DND-41 (cell line): ENCODE results near the gene KIAA1755.

Experiments
- ATAC-seq: fragments of 200-7000 bp; cut with Tn5 transposase; 3 replicates; pipeline ENCODE4 v1.9.1; 2021; ENCODE audit warnings: low read depth; ENCODE audit not compliant: insufficient read depth
- DNase-seq: peaks from one replicate; pipeline ENCODE4 v3.0.0-alpha.2; 2020
- H2AFZ ChIP-seq: 2 replicates; pipeline ENCODE4 v1.6.0; 2012; ENCODE audit warnings: low read depth, low read length
- H3K27ac ChIP-seq: 2 replicates; pipeline ENCODE4 v1.5.1; 2012; ENCODE audit warnings: low read length, inconsistent platforms
- H3K27me3 ChIP-seq: fragments of 200-600 bp; sonication (generic); 2 replicates; pipeline ENCODE4 v1.6.0; 2012; ENCODE audit warnings: low read length, mild to moderate bottlenecking, inconsistent platforms; ENCODE audit not compliant: insufficient read depth, poor library complexity
- H3K36me3 ChIP-seq: 2 replicates; pipeline ENCODE4 v1.5.1; 2012; ENCODE audit warnings: low read length, inconsistent platforms; ENCODE audit not compliant: insufficient read depth
- H3K4me1 ChIP-seq: 2 replicates; pipeline ENCODE4 v1.5.1; 2012; ENCODE audit warnings: mild to moderate bottlenecking, low read length; ENCODE audit not compliant: insufficient read depth
- H3K4me2 ChIP-seq: 2 replicates; pipeline ENCODE4 v1.6.0; 2012; ENCODE audit warnings: mild to moderate bottlenecking, moderate library complexity, low read length, inconsistent platforms; ENCODE audit not compliant: insufficient read depth
- H3K4me3 ChIP-seq, 2 experiments: fragments of 200-600 bp in 1 of 2; shearing (Covaris generic) in 1 of 2; 2 replicates each; pipeline ENCODE4 v1.5.1; 2012 to 2016; ENCODE audit warnings: inconsistent platforms in 2 of 2, low read length in 2 of 2, mild to moderate bottlenecking in 2 of 2, low read depth in 1 of 2, moderate library complexity in 1 of 2
- H3K79me2 ChIP-seq: 2 replicates; pipeline ENCODE4 v1.6.0; 2012; ENCODE audit warnings: low read length, inconsistent platforms; ENCODE audit not compliant: insufficient read depth
- H3K9ac ChIP-seq: 2 replicates; pipeline ENCODE4 v1.6.0; 2012; ENCODE audit warnings: low read depth, mild to moderate bottlenecking, inconsistent platforms, low read length, moderate library complexity
- H3K9me3 ChIP-seq: 2 replicates; pipeline ENCODE4 v1.5.1; 2012; ENCODE audit warnings: low read length, moderate library complexity, mild to moderate bottlenecking, inconsistent platforms; ENCODE audit not compliant: insufficient read depth, severe bottlenecking
- H4K20me1 ChIP-seq: 2 replicates; pipeline ENCODE4 v1.6.0; 2012; ENCODE audit warnings: low read length; ENCODE audit not compliant: insufficient read depth
- CTCF ChIP-seq: IDR thresholded peaks from 2 replicates; pipeline ENCODE4 v1.5.1; 2012; ENCODE audit warnings: borderline replicate concordance, low read length, moderate library complexity, mild to moderate bottlenecking; ENCODE audit not compliant: poor library complexity, severe bottlenecking; ENCODE audit errors: extremely low read depth
- EZH2 ChIP-seq: IDR thresholded peaks from 3 replicates; pipeline ENCODE4 v1.6.1; 2012; ENCODE audit warnings: borderline replicate concordance, low read depth, mild to moderate bottlenecking, moderate library complexity, low read length, inconsistent platforms; ENCODE audit not compliant: severe bottlenecking

Gene KIAA1755

GRCh38 chr20:38226553-38226952 lies 34.0 kb downstream of the KIAA1755 start:
- Histone ChIP-seq H2AFZ (no peak overlapping the region), H3K27me3 (peaks cover 5% of the 10 kb centered on the region), H3K4me1 (no peaks in the 10 kb centered on the region), H3K36me3 (no peaks in the 10 kb centered on the region), H3K9me3 (no peaks in the 10 kb centered on the region), H4K20me1 (0 out of 2 replicates have a peak, but pooled peaks cover 15% of the 10 kb centered on the region), H3K27ac (no peak overlapping the region), H3K4me2 (no peak overlapping the region), H3K79me2 (no peaks in the 10 kb centered on the region), H3K4me3 (no peak overlapping the region), H3K9ac (no peak overlapping the region)
- TF ChIP-seq CTCF, result no peak
- no peak for TF ChIP-seq EZH2
- DNase-seq (no peak), ATAC-seq (no peak)

- H3K79me2 ChIP-seq, result no peaks in the 10 kb centered on the region
- peaks cover 11% of the 10 kb centered on the region for H3K27me3 ChIP-seq
- H3K27ac ChIP-seq, result no peak overlapping the region
- peaks cover 2% of the 10 kb centered on the region; the same call in 1 of the 2 replicates for H3K4me1 ChIP-seq
- H3K9me3 ChIP-seq, result no peaks in the 10 kb centered on the region
- H2AFZ ChIP-seq, result no peak overlapping the region
- H3K36me3 ChIP-seq, result no peaks in the 10 kb centered on the region
- no peak overlapping the region for H3K4me3 ChIP-seq
- H4K20me1 ChIP-seq, result peaks cover 19% of the 10 kb centered on the region; the same call in 1 of the 2 replicates
- DNase-seq, result no peak
- no peak overlapping the region for H3K4me2 ChIP-seq
- TF ChIP-seq CTCF (no peak), EZH2 (no peak)
- ATAC-seq, result no peak
- no peak overlapping the region for H3K9ac ChIP-seq
Observed at GRCh38 chr20:38225900-38226263, 34.7 kb downstream of the KIAA1755 start.

- Histone ChIP-seq H3K27me3 (peaks cover 15% of the 10 kb centered on the region), H3K9me3 (no peaks in the 10 kb centered on the region), H3K9ac (no peak overlapping the region), H2AFZ (no peak overlapping the region), H3K4me3 (no peak overlapping the region), H3K27ac (no peak overlapping the region), H4K20me1 (peaks cover 24% of the 10 kb centered on the region), H3K79me2 (no peaks in the 10 kb centered on the region), H3K36me3 (no peaks in the 10 kb centered on the region), H3K4me2 (no peak overlapping the region), H3K4me1 (peaks cover 4% of the 10 kb centered on the region; the same call in 1 of the 2 replicates)
- TF ChIP-seq EZH2, result no peak
- no peak for TF ChIP-seq CTCF
- DNase-seq, result no peak
- ATAC-seq, result no peak
Observed at GRCh38 chr20:38225240-38225899, 35.2 kb downstream of the KIAA1755 start.
